HG03196 (cell line): ENCODE data around the gene RMI2.

Experiments
- ATAC-seq: cut with Tn5 transposase; IDR thresholded peaks from one replicate; pipeline ENCODE4 v1.9.1; 2021; ENCODE audit not compliant: unreplicated experiment

Gene RMI2

GRCh38 chr16:11396241-11397048 is 51.2 kb downstream of the RMI2 start:
- no peak for ATAC-seq

GRCh38 chr16:11398136-11398535 is 52.9 kb downstream of the RMI2 start:
- ATAC-seq = no peak

GRCh38 chr16:11398851-11399250 is 53.6 kb downstream of the RMI2 start:
- no peak for ATAC-seq

- no peak for ATAC-seq
Measured at GRCh38 chr16:11399261-11399831, 54.1 kb downstream of the RMI2 start.

- ATAC-seq = no peak
Measured at GRCh38 chr16:11400076-11400475, 54.8 kb downstream of the RMI2 start.
